Stimulated activated CD8-positive, alpha-beta memory T cell treated with anti-CD3 and anti-CD28 coated beads, Interleukin-12 subunit alpha, Interleukin-12 subunit beta, amount 100 ng/mL, for 4 hours (primary cell): ENCODE results near the gene PHAF1.
"Not testable (repeated sequence)": the region's sequence is repeated elsewhere in the genome, so short reads cannot be mapped to it uniquely, and the experiment has no call there.

Experiments used
- DNase-seq: peaks from one replicate; pipeline ENCODE4 v3.0.0-alpha.2; 2020; ENCODE audit warnings: low read depth

The PHAF1 gene

DNA sequence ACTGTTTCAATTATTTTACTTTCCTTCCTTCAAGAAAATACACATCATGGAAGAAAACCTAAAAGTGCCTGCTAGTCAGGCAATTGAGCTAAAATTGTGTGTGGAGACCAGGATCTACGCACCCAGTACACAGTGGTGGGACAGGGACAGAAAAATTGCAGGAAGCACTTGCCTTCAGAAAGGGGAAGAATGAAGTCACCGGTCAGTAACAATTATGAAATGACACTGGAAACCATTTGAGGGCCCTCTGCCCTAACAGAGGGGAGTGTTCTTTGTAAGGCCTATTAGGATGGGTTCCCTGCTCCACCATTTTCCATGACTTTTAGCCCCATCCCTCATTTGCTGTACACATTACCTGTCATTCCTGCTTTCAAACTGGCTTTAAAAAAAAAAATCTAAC is 4.5 kb upstream of the PHAF1 start:
- no peak for DNase-seq

DNA sequence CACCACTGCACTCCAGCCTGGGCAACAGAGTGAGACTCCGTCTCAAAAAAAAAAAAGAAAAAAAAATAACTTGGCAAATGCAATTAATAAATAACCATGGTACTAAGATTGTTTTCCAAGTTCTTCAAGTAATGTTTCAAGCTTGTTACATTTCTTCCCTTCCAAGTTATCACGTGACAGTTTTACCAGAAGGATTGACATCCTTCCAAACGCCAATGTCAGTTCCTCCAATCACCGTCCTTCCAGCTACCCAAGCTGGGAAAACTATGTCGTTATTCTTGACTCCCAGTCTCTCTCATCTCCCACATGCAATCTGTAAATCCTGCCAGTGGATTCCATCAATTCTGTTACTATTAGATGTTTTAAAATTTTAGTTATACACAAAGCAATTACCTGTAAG is 3.9 kb upstream of the PHAF1 start:
- DNase-seq: no peak

DNA sequence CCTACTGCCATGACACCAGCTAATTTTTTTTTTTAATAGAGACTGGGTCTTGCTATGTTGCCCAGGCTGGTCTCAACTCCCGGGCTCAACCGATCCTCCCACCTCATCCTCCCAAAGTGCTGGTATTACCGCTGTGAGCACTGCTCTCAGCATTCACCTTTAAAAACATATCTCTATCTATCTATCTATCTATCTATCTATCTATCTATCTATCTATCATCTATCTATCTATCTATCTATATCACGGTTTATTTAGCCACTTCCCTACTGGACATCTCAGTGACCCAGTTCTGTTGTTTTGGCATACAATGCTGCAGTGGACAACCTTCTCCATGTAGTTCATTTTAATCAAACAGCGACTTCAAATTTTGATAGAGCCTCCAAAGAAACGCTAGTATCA is 1.3 kb upstream of the PHAF1 start:
- DNase-seq: no peak

DNA sequence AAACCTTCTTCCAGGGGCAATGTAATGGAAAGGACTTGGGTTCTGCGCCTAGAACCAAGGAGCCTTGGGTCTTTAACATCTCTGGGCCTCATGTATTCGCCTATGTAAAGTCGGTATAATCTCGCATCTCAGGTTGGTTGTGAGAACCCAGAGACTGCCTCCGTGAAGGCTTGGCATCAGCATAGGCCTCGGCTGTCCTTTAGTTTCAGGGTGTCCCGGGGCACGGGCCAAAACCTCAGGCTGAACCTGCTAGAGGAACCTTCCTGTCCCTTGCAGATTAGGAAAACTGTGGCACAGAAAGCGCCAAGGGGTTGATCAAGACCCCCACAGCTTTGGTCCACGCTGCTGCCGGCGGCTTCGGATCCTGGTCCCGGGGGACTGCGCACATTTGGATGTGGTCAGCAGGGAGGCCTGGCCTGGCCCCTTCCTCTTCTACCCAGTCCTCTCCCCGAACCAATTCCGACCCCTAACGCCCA is 772 bp upstream of the PHAF1 start:
- no peak for DNase-seq

DNA sequence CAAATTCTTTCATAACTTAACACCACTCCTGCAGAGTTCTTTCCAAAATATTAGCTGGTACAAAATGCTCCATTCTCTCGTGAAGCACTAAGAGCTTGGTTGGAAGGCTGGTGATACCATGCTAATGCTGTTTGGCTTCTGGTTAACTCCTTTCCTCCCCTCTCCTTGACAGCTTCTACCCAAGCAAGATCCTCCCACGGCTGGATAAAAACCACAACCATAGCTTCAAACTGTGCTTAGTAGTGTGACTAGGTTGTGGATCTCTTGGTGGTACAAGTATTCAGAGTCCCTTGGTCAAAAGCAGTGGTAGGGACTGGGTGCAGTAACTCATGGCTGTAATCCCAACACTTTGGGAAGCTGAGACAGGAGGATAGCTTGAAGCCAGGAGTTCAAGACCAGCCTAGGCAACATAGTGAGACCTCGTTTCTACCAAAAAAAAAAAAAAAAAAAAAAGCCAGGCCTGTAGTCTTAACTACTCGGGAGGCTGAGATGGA is 2.3 kb downstream of the PHAF1 start:
- no peak for DNase-seq

DNA sequence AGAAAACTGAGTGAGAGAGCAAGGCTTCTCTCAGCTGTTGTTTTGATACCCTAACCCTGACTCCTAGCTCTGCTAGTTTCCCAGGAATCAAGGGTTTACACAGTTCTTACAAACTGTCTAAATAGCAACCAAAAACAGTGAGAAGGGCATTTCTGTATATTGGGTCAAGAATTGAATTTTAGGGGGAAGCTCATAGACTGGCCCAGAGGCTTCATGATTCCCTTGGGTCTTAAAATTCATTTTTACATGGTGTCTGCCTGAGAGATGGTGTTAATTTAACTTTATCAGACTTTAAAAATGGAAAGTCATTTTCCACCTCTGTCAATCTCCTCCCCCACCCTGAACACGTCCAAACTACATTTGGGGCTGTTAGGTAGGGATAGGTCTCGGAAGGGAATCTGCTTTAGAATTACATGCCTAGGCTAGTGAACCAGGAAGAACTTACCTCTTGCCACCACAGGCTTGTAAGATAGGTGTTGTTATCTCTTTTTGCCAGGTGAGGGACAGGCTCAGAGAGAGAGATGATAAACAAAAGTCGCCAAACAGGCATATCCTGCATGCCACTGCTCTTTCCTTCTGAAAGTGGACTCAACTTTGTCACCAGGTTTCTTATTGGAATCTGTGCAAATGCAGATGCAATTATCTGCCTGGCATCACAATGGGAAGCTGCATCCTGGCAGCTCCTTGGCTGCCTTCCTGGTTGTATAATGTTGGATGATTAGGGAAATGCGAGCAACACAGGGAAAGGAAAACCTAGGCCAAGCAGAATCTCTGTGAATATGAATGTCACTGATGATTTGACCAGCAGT is 3.1 kb downstream of the PHAF1 start:
- no peak for DNase-seq

DNA sequence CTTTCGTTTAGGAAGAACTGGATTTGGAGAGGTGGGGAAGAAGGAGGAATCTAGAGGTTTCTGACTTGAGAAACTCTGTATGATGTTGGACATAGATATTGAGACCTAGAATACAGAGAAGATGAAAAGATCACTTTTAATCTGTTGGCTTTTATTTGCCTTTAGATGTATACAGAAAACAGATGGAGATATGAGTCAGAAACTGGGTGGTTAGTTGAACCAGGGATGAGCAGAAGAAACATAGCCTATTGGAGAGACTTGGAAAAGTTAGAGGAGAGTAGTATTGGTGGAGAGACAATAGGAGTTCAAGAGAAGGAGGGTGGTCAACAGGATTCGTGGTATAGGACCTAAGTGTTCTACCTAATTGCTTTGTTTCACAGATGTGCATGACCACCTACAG is 5.1 kb downstream of the PHAF1 start:
- DNase-seq: no peak

DNA sequence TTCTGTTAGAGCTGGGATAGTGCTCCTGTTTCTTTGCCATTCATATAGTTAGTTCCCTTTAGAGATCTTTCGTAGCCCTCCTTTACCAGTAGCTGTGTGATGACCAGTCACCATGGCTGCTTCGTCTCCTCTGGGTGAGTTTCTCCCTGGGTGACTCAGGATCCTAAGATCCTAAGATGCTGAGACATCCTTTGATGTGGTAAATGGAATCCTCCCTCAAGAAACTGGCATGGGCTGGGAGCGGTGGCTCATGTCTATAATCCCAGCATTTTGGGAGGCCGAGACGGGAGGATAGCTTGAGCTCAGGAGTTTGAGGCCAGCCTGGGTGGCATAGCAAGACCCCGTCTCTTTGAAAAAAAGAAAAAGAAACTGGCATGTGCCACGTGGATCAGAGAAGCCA is 5.9 kb downstream of the PHAF1 start:
- DNase-seq: no peak

DNA sequence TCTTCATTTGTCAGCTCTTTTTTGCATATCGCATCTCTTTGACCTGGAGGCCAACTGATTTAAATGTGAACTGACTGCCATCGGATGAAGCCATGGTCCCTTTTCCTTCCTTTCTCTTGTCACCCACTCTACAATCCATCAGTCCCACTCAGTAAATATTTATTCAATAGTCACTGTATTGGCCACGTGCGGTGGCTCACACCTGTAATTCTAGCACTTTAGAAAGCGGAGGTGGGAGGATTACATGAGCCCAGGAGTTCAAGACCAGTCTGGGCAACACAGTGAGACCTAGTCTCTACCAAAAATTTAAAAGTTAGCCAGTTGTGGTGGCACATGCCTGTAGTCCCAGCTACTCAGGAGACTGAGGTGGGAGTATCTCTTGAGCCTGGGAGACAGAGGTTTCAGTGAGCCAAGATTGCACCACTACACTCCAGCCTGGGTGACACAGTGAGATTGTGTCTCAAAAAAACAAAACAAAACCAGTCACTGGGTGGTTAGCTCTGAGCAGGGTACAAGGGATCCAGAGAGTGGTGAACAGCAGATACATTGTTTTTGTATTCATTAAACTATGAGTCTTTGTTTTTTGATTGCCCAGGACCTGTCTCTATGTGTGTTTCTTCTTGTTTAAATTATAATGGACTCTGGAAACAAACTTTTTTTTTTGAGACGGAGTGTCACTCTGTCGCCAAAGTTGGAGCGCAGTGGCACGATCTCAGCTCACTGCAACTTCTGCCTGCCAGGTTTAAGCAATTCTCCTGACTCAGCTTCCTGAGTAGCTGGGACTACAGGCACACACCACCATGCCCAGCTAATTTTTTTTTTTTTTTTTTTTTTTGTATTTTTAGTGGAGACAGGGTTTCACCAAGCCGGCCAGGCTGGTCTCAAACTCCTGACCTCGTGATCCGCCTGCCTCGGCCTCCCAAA is 6.9 kb downstream of the PHAF1 start:
- DNase-seq: no peak

DNA sequence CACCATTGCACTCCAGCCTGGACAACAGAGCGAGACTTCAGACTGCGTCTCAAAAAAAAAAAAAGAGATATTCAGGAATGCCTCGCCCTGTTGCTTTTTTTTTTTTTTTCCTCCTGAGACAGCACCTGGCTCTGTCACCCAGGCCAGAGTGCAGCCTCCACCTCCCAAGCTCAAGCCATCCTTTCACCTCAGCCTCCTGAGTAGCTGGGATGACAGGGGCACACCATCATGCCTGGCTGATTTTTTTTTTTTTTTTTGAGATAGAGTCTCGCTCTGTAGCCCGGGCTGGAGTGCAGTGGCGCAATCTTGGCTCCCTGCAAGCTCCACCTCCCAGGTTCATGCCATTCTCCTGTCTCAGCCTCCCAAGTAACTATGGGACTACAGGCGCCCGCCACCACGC is 8.0 kb downstream of the PHAF1 start:
- DNase-seq: no peak

DNA sequence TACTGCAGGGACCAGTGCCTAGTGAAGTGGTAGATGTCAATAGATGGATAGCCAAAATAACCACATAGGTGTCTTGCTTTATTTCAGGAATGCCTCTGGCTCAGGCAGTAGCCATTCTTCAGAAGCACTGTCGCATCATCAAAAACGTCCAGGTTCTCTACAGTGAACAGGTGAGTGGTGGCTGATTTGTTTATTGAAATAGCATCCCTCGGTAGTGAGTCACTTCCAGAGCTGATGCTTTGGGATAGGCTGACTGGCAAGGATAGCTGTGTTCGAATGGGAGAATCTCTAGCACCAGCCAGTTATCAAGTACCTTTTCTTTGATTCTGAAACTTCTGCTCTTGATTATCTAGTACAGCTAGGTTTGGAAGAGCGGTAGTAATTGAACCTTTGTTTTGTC is 10.3 kb downstream of the PHAF1 start:
- DNase-seq: no peak

DNA sequence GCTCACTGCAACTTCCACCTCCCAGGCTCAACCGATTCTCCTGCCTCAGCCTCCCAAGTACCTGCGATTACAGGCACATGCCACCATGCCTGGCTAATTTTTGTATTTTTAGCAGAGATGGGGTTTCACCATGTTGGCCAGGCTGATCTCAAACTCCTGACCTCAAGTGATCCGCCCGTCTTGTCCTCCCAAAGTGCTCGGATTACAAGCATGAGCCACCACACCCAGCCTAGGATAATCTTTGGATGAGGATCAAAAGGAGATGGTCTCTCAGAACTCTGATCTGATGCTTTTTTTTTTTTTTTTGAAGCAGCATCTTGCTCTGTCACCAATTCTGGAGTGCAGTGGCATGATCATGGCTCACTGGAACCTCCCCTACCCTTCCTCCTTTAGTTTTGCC is 13.1 kb downstream of the PHAF1 start:
- DNase-seq: not testable (repeated sequence)

DNA sequence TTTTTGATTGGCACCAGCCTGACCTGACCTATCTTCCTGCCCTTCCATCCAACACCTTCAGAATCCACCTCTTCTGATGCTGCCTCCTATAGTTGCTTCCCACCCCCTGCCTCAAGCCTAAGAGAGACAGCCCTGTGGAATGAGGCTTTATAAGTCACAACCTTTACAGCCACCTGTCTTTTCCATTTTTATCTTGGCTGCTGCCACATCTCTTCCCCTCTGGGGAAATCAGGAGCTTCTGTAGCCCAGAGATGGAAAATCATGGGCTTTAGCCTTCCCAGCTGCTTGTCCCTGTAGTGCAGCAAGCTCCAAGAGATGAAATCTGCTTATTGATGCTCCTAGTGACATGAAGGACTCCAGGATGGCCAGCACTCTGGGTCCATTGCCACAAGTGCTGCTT is 18.7 kb downstream of the PHAF1 start:
- DNase-seq: no peak

DNA sequence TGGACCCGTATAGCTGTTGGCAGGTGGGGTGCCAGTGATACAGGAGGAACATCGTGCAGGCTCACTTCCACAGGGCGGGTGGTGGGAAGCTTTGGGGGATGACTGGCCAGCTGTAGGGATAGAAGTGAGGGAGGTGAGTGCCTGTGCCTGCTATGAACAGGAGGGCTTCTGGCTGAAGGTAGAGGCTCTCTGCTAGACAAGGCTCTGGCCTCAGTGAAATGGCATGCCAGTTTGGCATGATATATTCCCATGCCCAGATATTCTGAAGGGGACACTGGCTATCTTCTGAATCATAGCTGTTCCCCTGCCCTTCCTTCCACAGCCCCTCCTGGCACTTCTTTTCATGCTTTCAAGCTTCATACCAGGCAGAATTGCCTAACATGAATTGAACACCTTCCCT is 19.1 kb downstream of the PHAF1 start:
- DNase-seq: no peak

DNA sequence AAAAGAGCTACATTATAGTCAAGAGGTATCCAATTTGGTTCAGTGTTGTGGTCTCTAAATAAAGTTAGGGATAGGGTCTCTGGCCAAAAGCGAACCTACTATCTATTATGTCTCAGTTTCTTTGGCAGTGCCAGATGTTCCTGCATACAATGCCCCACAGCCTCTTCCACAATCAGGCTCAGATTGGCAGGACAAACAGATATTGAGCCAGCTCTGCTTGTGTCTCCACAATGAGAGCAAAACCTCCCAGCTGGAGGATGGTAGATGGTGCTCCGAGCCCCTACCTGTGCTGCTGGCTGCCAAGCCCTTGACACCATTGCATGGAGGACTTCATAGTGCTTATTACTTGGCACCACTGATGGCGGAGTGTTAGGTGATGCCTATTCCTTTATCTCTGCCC is 19.7 kb downstream of the PHAF1 start:
- DNase-seq: no peak

DNA sequence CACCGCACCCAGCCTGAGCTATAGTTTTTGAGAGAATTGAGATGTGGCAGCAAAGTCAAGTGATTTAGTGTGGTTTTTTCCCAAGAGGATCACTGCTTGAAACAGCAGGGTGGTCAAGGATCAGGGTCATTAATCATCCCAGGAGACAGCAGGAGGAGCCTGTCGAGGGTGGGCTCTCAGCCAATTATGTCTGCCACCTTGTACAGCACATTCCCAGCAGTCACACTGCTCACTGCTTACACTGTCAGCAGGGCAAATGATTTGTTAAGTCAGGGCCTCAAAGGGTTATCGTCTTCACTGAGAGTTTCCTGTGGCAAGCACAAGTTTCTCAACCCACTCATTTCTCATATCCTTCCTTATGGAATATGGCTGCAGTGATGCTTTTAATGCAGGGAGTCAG is 27.9 kb downstream of the PHAF1 start:
- no peak for DNase-seq

DNA sequence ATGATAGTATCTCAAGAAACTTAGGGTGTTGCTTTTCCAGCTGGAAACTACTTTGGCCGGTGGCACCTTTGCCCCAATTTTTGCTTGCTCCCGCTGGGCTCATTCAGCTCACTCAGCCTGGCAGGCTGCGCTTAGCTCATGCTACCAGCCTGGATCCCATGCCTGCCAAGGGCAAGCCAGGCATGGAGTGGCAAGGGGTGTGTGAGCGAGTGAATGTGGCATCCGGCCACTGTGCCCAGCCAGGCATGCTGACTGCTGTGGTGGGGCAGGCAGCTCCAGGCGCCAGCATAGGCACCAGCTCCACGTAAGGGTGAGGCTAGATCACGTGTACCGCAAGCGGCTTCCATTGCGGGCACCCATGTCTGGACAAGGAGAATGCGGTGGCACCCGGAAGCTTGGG is 31.6 kb downstream of the PHAF1 start:
- DNase-seq: no peak

DNA sequence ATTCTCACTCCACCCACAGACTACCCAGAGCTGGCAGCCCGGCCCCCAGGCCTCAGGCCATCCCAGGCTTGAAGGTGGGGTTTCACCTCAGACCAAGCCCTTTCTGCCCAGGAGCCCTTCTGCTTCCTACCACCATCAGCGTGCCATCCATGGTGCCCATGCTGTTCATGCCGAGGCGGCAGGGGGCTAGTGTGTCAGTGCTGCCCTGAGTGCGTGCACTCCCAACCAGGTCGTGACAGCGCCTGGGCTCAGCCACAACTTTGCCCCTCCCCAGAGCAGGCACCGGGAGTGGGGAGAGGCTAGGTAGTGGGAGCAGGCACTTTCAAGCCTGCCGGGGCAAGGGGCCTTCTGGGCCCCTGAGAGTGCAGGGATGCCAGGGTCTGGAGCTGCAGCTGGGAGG is 32.6 kb downstream of the PHAF1 start:
- no peak for DNase-seq

DNA sequence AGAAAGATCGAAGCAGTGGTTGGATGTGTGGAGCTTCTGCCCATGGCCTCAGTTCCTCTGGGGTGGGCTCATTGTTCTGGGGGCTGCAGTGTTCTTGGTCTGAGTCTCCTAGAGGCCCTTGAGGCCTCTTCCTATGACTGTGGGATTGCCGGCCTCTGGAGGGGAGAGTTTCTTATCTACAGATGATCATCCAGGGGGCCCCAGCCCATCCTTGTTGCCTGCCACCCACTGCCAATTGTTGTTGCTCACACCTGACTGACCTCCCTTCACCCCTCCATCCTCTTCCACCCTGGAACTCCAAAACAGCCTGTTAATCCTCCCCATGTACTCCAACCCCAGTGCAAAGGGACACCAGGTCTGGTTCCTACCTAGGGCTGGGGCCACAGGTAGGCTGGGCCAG is 35.2 kb downstream of the PHAF1 start:
- no peak for DNase-seq

DNA sequence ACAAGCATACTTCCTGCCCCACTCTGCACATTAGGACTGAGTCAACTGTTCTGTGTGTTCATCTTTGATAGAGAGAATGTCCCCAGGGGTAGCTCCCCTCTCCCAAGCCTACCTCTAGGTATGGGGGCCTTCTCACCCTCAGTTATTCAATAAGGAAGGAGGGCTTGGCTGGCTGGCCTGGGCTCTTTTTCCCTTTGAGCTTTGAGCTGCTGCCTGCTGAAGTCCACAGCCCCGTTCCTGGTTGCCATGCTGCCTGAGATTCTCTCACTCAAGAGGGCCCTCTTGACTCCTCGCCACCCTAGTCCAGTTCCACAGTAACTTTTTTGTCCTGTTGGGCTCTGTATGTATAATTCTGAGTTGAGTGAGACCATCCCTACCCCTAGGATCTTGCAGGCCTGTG is 36.0 kb downstream of the PHAF1 start:
- no peak for DNase-seq

DNA sequence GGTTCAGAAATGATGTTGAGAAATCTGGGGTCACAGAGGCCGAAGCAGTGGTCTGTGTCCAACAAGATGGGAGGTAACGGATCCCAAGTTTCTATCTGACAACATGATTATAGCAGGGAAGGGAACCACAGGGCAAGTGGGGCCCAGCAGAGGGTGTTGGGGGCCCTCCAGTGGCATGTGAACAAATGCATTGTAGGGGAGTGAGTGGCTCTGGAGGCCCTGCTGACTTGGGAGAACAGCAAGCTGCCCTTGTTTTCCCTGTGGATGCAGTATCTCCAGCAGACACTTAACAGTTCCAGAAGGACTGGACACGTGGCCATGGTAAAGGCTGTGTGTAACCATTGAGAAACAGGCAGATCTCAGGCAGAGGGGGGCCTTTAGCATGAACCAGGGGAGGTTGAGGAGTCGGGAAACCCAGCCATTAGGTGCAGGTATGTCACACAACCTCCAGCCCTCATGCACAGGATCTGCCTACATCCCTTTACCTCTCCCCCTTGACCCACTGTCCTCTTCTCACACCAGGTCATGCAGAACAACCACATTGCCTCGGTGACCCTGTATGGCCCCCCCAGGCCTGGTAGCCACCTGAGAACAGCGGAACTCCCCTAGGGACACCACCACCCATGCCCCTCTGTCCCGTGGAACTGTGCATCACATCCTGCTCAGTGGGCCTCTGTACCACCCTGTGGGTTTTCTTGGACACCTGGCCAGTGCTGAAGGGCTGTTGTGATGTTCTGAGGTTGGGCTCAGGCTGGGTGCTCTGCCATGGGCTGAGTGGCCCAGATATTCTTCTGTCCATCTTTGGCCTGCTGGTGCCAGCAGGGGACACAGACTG is 37.0 kb downstream of the PHAF1 start:
- DNase-seq: no peak

DNA sequence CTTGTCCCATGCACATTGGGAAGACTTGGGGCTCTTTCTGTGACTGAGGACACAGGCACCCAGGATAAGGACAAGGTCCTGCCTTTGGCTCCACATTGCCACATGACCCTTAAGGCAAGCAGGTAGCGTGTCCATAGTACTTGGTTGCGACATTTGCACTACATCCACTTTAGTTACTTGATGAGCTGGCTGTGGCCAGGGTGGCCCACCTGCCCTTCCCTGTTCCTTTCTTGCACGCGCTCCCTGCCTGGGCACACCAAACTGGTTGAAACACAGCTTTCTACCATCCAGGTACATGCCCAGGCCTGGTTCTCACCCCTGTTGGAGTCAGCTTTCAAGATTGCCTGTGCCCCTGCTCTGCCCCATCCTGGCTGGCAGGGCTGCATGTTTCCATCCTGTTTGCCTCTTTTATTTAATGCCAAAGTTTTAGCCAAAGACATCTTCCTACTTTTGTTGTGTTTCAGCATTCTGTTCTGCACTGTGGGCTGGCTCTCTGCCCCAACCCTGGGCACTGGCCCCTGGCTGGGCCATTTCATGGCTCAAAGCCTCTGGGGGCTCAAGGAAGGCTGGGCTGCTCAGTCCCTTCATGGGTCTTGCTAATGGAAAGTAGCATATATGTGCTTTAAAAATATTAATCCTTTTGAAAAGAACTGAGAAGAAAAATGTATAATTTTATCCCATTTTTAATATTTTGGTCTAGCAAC is 37.8 kb downstream of the PHAF1 start:
- no peak for DNase-seq
